Fibroblast of villous mesenchyme (primary cell): ENCODE measurements around the gene TMTC1. TPM values are rescaled to one million over a fixed set of nuclear protein-coding genes. Genes with fewer than 3 reads are reported as not detected.
A peak's percentile ranks its signal among the peaks of the same experiment; 100 is the strongest.

Experiments
- DNase-seq: peaks from one replicate; pipeline ENCODE4 v3.0.0-alpha.2; 2010; ENCODE audit warnings: low read depth
- H3K4me3 ChIP-seq: 2 replicates; pipeline ENCODE4 v1.5.1; 2011; ENCODE audit warnings: low read depth, mild to moderate bottlenecking, low read length
- total RNA-seq: library from RNA; depleted of rRNA; stranded (reverse); fragments of >200 nt; gene quantifications from 2 replicates; pipeline ENCODE4 v1.2.3, GENCODE V29; 2012
- TF ChIP-seq, protein P1 (sequence below): IDR thresholded peaks from 2 replicates; pipeline ENCODE4 v1.5.1; 2012; ENCODE audit warnings: low read depth, mild to moderate bottlenecking, low read length; ENCODE audit not compliant: insufficient read depth

TMTC1 gene
- total RNA-seq, 1 donor, result 33.2 TPM

DNA sequence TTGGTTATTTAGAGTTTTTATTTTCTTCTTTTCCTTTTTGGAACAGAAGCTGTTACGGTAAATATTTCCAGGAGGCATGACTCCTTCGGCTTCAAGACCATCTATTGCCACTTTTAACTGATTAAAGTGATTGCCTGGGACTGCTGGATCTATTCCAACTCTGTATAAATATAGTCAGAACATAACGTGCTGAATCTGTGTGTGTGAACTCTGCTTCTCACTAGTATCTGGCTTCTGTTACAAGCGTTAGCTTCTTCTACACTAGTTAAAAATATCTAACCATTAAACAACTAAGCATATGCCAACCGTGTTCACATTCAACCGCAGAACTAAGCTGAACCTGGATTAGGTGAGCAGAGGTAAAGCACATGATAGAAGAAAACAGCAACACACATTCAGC, 49.0 kb downstream of the TMTC1 start:
- TF ChIP-seq, protein P1, sequence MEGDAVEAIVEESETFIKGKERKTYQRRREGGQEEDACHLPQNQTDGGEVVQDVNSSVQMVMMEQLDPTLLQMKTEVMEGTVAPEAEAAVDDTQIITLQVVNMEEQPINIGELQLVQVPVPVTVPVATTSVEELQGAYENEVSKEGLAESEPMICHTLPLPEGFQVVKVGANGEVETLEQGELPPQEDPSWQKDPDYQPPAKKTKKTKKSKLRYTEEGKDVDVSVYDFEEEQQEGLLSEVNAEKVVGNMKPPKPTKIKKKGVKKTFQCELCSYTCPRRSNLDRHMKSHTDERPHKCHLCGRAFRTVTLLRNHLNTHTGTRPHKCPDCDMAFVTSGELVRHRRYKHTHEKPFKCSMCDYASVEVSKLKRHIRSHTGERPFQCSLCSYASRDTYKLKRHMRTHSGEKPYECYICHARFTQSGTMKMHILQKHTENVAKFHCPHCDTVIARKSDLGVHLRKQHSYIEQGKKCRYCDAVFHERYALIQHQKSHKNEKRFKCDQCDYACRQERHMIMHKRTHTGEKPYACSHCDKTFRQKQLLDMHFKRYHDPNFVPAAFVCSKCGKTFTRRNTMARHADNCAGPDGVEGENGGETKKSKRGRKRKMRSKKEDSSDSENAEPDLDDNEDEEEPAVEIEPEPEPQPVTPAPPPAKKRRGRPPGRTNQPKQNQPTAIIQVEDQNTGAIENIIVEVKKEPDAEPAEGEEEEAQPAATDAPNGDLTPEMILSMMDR, result no peak

DNA sequence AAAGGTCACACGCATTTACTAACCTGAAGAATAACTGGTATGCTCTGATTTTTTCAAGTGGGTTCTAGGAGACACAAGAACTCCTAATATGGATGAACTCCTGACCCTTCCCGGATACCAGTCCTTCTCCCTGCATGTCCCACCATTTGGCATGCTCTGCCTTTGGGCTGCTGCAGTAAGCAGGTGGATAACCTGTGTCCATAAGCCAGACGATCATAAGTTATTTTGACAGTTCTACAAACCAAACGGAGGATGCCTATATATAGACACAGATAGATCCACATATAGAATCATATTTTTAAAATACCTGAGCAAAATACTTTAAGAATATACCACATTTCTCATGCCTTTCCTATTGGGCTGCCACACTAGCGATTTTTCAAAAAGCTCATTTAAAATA, 49.4 kb downstream of the TMTC1 start:
- no peak overlapping the region for H3K4me3 ChIP-seq
- no peak for DNase-seq
- TF ChIP-seq, protein P1, result no peak

More for the DNA sequence above, 49.0 kb downstream of the TMTC1 start:
- DNase-seq, result no peak
- no peak overlapping the region for H3K4me3 ChIP-seq

DNA sequence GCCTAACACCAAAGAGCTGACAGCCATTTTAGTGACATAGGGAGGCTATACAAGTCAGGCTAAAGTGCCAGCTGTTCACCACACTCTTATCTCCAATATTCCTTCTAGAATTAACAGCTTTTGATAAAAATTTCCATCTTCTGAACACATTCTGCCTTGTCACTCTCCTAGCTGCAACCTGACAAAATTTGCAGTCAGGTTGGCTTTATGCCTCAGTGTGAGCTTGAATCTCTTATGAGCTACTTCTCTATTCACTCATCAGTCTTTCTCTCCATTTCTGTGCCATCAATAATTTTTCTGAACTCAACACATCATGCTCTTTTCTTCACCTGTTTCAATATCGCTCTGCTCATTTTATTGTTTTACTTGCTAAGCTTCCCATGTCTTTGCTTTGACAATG, 50.2 kb downstream of the TMTC1 start:
- no peak for DNase-seq
- TF ChIP-seq, protein P1, result no peak
- H3K4me3 ChIP-seq, result no peak overlapping the region

DNA sequence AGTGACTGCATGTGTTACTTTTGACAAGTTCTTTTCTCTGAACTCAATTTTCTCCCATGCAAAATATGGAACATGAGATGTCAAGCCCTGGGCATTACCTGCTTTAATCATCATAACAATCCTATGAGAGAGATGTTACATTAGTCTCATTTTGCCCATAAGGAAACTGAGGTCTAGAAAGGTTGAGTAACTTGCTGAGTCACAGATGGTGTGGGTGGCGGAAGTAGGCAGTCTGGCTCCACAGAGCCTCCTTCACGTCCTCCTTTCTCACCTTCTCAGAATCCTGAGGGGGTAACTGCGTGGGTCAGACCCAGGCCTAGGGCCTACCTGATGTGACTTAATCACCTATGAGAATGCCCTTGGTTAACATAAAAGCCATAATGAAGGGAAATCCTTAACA, 50.7 kb downstream of the TMTC1 start:
- TF ChIP-seq, protein P1, result no peak
- no peak overlapping the region for H3K4me3 ChIP-seq
- DNase-seq, result no peak

DNA sequence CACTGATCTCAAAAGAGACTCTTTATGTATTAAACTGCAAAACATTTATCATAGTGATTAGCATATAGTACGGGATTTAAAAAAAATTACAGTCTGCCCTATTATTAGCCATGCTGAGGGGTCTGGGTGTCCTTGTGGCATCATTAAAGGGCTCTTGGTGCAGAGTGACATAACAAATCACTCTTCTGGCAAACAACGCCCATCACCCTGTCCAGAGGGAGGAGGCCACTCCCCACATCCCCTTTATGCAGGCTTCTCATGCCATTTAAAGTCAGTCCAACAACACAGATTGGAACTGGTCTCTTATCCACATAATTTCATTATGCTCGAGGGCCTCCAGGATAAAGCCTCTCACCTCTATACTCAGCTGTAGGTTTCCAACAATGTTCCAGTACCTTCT, 51.1 kb downstream of the TMTC1 start:
- TF ChIP-seq, protein P1, result no peak
- H3K4me3 ChIP-seq, result no peak overlapping the region
- DNase-seq, result no peak

DNA sequence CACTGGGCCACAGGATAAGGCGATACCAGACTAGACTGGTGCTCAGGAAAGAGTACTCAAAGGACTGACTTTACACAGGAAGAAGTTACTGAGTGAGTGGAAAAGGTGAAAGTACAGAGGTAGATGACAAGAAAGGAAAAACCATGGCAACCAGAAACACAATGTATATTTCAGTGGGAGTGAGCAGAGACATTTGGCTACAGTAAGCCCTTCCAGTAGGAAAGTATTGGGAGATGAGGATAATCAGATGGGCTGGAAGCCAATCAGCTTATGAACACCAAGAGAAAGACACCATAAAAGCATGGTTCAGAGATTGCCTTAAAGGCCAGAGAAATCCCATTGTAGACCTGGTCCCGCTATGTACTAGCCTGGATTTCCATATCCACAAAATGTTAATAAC, 51.6 kb downstream of the TMTC1 start:
- H3K4me3 ChIP-seq, result no peak overlapping the region
- TF ChIP-seq, protein P1, result no peak
- peak; percentile 35 for DNase-seq

DNA sequence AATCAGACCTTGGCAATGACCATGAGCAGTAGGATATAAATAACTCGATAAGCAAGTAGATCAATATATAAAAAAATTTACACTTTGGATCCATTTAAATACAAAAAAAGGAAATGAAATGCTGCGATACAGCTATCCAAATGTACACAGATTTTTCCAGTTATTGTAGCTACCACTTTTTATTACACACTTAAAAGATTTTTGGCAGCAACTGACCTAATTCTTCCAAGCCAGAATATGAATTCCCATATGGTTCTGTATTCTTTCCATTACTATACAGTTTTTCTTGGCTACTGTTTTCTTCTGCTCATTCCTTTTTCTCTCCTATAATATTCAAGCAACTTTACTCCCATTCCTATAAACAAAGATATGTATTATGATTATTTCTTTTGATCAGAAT, 52.2 kb downstream of the TMTC1 start:
- H3K4me3 ChIP-seq, result no peak overlapping the region
- DNase-seq, result no peak
- TF ChIP-seq, protein P1, result no peak
